Measurements from ENCODE around the gene PRR14L.
"Not testable (repeated sequence)": the region's sequence is repeated elsewhere in the genome, so short reads cannot be mapped to it uniquely, and the experiment has no call there.

Gene PRR14L

GRCh38 chr22:31749636-31750364 lies at the start of gene PRR14L:
TSS of gene PRR14L (minus strand) at chr22:31750132. CDS start at chr22:31738860, 11,272 bp downstream.
- peak; percentile 94 for DNase-seq (ENCODE audit: low read depth)

DNA sequence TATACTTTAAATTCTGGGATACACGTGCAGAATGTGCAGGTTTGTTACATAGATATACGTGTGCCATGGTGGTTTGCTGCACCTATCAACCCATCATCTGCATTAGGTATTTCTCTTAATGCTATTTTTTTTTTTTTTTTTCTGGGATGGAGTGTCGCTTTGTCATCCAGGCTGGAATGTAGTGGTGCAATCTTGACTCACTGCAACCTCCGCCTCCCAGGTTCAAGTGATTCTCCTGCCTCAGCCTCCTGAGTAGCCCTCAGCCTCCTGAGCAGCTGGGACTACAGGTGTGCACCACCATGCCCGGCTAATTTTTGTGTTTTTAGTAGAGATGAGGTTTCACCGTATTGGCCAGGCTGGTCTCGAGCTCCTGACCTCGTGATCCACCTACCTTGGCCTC lies 49.4 kb upstream of the PRR14L start:
- DNase-seq (ENCODE audit: low read depth) = not testable (repeated sequence)

DNA sequence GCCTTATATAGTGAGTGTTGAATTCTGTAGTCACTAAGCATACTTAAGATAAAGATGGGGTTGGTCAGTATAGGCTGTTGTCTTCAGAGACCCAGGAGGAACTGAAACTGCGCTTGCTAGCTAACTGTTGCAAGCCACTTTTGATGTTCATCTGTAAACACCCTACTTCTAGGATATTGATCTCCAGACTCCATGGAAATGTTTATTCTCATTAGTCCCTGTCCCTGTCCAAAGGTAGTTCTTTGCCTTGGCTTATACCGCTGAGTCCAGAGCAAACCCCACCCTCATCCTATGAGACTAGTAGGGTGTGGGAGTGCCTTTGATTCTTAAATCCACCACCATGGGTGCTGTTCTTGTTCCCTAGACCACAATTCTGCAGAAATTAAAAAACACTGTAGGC lies 40.3 kb upstream of the PRR14L start:
- DNase-seq (ENCODE audit: low read depth) = no peak

DNA sequence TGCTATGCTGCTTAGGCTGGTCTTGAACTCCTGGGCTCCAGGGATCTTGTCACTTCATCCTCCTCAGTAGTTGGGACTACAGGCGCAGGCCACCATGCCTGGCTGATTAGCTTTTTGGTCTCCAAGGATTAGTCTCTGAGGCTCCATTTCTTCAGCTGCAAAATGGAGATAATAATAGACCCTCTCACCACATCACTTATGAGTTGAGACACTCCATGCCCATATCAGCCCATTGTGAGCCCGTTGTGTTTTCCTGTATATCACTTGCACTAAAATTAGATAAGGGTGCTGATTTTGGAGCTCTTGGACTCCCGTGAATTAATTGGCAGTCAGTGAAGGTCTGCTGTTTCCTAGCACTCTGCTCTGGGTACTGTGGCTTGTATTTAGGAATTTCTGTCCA lies 39.9 kb upstream of the PRR14L start:
- no peak for DNase-seq (ENCODE audit: low read depth)

GRCh38 chr22:31776231-31776630 lies 26.3 kb upstream of the PRR14L start:
- no peak for DNase-seq (ENCODE audit: low read depth)

GRCh38 chr22:31773416-31773815 lies 23.5 kb upstream of the PRR14L start:
- DNase-seq (ENCODE audit: low read depth) = no peak

DNA sequence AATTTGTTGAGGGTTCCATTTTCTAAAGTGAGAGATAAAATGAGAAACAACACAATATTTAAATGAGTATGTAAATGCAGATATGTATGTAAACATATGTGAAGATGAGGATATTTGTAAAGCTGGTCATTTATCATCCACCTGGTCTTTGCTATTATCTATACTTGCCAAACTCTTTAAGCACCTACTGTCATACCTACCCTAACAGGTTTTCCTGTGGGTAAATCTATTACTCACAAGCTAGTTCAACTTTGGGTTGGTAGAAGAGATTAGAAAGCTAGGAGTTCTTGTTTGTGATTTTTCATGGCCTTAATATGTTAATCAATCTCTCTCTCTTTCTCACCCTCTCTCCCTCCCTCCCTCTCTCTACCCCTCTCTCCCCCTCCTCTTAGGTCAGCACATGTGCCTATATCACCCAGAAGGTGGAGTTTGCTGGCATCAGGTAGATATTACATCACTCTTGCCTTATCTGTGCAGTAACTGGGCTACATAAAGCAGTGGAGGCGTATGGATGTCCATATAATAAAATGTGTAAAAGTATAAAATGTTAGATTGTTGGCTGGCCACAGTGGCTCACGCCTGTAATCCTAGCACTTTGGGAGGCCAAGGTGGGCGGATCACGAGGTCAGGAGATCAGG lies 18.6 kb upstream of the PRR14L start:
- no peak for DNase-seq (ENCODE audit: low read depth)

DNA sequence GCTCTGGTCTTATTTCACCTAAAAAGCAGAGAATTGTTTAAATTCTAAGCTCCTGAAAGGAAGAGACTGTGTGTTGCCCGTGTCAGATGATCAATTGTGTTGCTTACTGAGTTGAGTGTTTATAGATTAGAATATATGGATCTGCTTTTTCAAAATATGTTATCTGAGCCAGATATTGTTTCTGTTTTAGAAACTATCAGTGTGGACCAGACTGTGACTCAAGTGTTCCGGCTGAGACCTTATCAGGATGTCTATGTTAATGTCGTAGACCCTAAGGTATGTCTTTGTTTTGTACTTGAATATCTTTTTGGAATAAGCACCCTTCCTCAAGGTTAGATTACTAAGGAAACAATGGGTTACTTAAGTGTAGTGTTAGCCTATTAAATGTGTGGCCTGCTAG lies 14.9 kb upstream of the PRR14L start:
- no peak for DNase-seq (ENCODE audit: low read depth)

GRCh38 chr22:31758860-31759259 lies 8.9 kb upstream of the PRR14L start:
- DNase-seq (ENCODE audit: low read depth) = not testable (repeated sequence)

GRCh38 chr22:31757265-31757664 lies 7.3 kb upstream of the PRR14L start:
- no peak for DNase-seq (ENCODE audit: low read depth)

DNA sequence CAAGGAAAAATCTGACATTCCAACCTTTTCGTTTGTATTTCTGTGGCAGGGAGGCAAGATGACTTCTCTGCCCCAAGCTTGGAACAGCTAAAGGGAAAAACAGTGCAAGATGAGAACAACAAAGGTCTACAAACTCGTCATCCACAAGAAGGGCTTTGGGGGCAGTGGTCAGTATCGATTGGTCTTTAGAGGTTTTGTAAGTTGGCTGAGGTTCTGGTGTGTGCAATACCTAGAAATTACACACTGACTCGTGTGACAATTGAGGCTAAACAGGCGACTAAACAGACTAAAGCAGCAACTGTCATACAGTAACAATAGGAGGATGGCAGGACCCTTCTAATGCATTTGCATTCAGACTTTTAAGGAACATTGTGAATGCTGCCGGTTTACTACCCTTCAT lies 4.9 kb upstream of the PRR14L start:
- DNase-seq (ENCODE audit: low read depth) = no peak

DNA sequence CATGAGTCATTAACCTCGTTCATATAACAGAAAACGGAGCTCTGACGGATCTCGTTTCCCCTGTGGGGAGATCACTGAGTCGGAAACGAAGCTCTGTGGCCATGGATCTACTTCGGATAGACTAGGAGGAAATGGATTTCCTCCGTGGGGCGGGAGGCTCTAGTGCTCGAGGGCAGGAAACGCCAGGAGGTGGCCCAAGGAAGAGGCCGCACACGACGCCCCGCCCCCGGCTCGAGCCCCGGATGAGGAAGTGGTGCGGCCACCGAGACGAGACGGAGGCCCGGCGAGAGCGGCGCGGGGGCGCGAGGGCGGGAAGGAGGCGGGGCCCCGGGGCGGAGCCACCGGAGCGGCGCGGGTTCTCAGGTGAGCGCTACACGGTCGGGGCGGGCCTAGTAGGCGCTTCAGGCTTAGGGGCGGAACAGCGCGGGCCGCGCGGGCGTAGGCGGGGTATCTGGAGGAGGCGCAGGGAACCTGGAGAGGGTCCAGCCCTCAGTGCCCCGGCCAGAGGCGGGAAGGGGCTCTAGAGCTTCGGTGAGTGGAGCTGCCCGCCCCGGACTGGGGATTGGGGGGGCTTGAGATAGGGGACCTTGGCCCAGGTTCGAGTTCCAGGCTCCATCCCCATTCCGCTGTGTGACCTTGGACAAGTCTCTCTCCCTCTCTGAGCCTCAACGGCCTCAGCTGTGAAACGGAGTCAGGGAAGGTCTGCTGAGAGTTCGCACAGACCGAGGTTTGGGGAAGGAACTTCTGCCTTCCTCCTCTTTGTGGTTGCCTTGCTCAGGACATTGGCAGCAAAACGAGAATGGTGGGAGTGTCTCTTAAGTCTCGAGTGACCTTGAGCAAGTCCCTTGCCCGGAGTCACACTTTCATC lies 3.9 kb upstream of the PRR14L start, which contains the start of gene DEPDC5:
Gene DEPDC5, plus strand, starts transcription at position 386 of the 868 bp plus-strand sequence. CDS start 903 bp downstream, outside the sequence.
- DNase-seq (ENCODE audit: low read depth) = peak; percentile 95

GRCh38 chr22:31753005-31753633 lies 3.2 kb upstream of the PRR14L start:
- peak; percentile 34 for DNase-seq (ENCODE audit: low read depth)

DNA sequence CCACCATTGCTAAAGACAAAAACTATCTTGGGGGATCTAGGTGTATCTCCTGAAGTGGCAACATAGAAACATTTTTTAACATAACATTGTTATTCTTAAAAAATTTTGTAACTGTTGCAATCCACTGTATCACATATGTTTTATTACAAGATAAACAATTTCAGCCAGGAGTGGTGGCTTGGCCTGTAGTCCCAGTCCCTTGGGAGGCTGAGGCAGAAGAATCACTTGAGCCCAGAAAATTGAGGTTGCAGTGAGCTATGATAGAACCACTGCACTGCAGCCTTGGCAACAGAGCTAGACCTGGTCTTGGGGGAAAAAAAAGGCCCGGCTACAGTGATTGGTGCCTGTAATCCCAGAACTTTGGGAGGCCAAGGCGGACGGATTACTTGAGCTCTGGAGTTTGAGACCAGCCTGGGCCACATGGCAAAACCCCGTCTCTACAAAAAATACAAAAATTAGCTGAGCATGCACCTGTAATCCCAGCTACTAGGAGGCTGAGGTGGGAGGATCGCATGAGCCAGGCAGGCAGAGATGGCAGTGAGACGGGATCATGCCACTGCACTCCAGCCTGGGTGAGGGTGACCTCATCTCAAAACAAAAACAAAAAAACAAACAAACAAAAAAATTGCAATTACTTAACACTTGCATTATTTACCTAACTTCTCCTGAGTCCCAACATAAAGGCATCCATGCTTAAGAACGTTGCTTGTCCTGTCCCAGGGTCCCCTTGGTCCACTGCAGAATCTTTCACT lies 2.3 kb upstream of the PRR14L start:
- no peak for DNase-seq (ENCODE audit: low read depth)

- DNase-seq (ENCODE audit: low read depth) = no peak
Observed at GRCh38 chr22:31750365-31751284, 693 bp upstream of the PRR14L start.

GRCh38 chr22:31748490-31748889 lies 1.4 kb downstream of the PRR14L start:
- peak; percentile 36 for DNase-seq (ENCODE audit: low read depth)

DNA sequence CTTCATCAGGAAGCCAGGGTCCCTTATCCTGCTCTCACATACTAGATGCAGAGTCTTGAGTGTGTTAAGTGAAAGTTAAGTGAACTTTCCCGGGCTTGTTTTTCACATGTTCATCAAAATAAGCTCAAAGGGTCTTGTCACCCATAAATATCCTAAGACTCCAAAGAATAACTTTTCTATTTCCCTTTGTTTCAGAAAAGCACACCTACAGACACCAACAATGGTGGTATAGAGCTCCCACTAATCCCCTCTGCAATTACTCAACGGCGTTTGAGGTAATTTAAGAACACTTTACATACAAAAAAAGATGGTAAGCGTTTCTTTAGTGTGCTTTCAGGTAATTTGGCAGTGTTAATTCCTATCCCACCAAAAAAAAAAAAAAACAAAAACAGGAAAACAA lies 2.5 kb downstream of the PRR14L start:
- DNase-seq (ENCODE audit: low read depth) = no peak

DNA sequence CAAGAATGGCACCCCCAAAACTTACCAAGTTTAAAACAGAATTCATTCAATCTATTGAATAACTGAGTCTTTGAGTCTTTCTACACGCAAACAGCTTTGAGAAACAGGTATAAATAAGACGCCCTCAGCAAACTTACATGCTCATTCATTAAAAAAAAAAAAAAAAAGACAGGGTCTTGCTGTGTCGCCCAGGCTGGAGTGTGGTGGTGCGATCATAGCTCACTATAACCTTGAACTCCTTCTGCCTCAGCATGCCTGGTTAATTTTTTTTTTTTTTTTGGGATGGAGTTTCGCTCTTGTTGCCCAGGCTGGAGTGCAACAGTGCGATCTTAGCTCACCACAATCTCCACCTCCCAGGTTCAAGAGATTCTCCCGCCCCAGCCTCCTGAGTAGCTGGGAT lies 6.1 kb downstream of the PRR14L start:
- no peak for DNase-seq (ENCODE audit: low read depth)

- no peak for DNase-seq (ENCODE audit: low read depth)
Observed at GRCh38 chr22:31742682-31743081, 7.2 kb downstream of the PRR14L start.

GRCh38 chr22:31742115-31742514 lies 7.8 kb downstream of the PRR14L start:
- DNase-seq (ENCODE audit: low read depth) = no peak

Data from EH (cell line).